Gastroesophageal sphincter (tissue), 4 donors: ENCODE measurements around the gene MSMB. TPM values are rescaled to one million over a fixed set of nuclear protein-coding genes. Genes with fewer than 3 reads are reported as not detected.
"Not testable (repeated sequence)": the region's sequence is repeated elsewhere in the genome, so short reads cannot be mapped to it uniquely, and the experiment has no call there.

ENCODE experiments used
- ATAC-seq: fragments of 150-250 bp; one replicate; pipeline ENCODE4 v1.9.1; 2016; ENCODE audit warnings: mild to moderate bottlenecking, moderate library complexity
- H3K27ac ChIP-seq, 4 donors: fragments of 200-600 bp; sonication (generic) in 3 of 4; 1 replicate in 3 of 4; 2 replicates in 1 of 4; pipeline ENCODE4 v1.5.1; 2016 to 2019
- H3K27me3 ChIP-seq: fragments of 200-600 bp; sonication (generic); one replicate; pipeline ENCODE4 v1.5.1; 2019
- H3K36me3 ChIP-seq, 2 donors: fragments of 200-600 bp; sonication (generic); one replicate each; pipeline ENCODE4 v1.5.1; 2019; ENCODE audit warnings: control low read depth in 1 of 2
- H3K4me1 ChIP-seq, 3 donors: fragments of 200-600 bp; sonication (generic); 1 replicate in 2 of 3; 2 replicates in 1 of 3; pipeline ENCODE4 v1.5.1; 2016 to 2019; ENCODE audit warnings: control low read depth in 2 of 3
- H3K4me3 ChIP-seq, 2 donors: fragments of 200-600 bp; sonication (generic); one replicate each; pipeline ENCODE4 v1.5.1; 2019; ENCODE audit warnings: mild to moderate bottlenecking in 1 of 2, moderate library complexity in 1 of 2
- H3K9me3 ChIP-seq, 3 donors: fragments of 200-600 bp; sonication (generic); one replicate each; pipeline ENCODE4 v1.5.1; 2017 to 2019; ENCODE audit warnings: control low read depth in 2 of 3
- CTCF ChIP-seq, 4 experiments: fragments of 200-600 bp in 2 of 4; fragments of 450-650 bp in 2 of 4; sonication (generic) in 1 of 4; IDR thresholded peaks; one replicate each; pipeline ENCODE4 v1.5.1; 2017 to 2019; ENCODE audit warnings: antibody characterized with exemption in 4 of 4, mild to moderate bottlenecking in 2 of 4, moderate library complexity in 2 of 4
- EP300 ChIP-seq: sonication (generic); formaldehyde crosslinking; IDR thresholded peaks from one replicate; pipeline ENCODE4 v1.6.1; 2017; ENCODE audit warnings: antibody characterized with exemption, mild to moderate bottlenecking
- POLR2A ChIP-seq, 2 donors: fragments of 450-650 bp; IDR thresholded peaks; one replicate each; pipeline ENCODE4 v1.6.1; 2017; ENCODE audit warnings: antibody characterized with exemption in 2 of 2, mild to moderate bottlenecking in 2 of 2, moderate library complexity in 1 of 2
- POLR2AphosphoS5 ChIP-seq: sonication (generic); formaldehyde crosslinking; IDR thresholded peaks from one replicate; pipeline ENCODE4 v1.6.1; 2017; ENCODE audit warnings: antibody characterized with exemption
- WGBS, 2 donors: methylation state at CpG; one replicate each; pipeline ENCODE4 v1.1.5; 2018; ENCODE audit warnings: low coverage in 1 of 2; 5-methylcytosine and 5-hydroxymethylcytosine counted together
- total RNA-seq, 4 donors: library from RNA; depleted of rRNA; stranded (reverse); fragments of >200 nt; gene quantifications; one replicate each; pipeline ENCODE4 v1.1.0, GENCODE V29; 2016

The MSMB gene
- total RNA-seq: 1 to 10 TPM in 1 of 4 donors, not detected in 3; 5.7 TPM

GRCh38 chr10:46046261-46046660 is at the start of gene MSMB:
Gene MSMB, minus strand, starts transcription at chr10:46046269. Its CDS starts 32 bp downstream, at chr10:46046237.
- Histone ChIP-seq H3K27ac (no peak within 1 kb of the TSS), H3K36me3 (no peaks in the 10 kb centered on the region), H3K4me1 (no peaks in the 10 kb centered on the region), H3K4me3 (no peak within 1 kb of the TSS), H3K9me3 (no peaks in the 10 kb centered on the region), H3K27me3 (peaks cover 42% of the 10 kb centered on the region)
- 72 to 73% methylated on average over 4 to 6 of the region's 7 CpGs for WGBS, 2 donors
- ATAC-seq: no peak
- TF ChIP-seq EP300 (no peak), CTCF (IDR thresholded peaks at IDR 0.05) (no peak), POLR2AphosphoS5 (no peak), POLR2A (IDR thresholded peaks at IDR 0.05) (no peak)

GRCh38 chr10:46094931-46095750 is 49.1 kb upstream of the MSMB start:
- H3K4me1 ChIP-seq: no peaks in the 10 kb centered on the region
- H3K9me3 ChIP-seq: no peaks in the 10 kb centered on the region
- H3K36me3 ChIP-seq: no peaks in the 10 kb centered on the region
- H3K27ac ChIP-seq: no peak overlapping the region
- no peak overlapping the region for H3K4me3 ChIP-seq
- WGBS, 2 donors: 13 to 35% methylated on average over 1 to 2 of the region's 15 CpGs
- no peak for ATAC-seq
- TF ChIP-seq POLR2A (IDR thresholded peaks at IDR 0.05) (no peak), EP300 (no peak), CTCF (IDR thresholded peaks at IDR 0.05) (no peak), POLR2AphosphoS5 (no peak)
- no peaks in the 10 kb centered on the region for H3K27me3 ChIP-seq

- H3K9me3 ChIP-seq: no peaks in the 10 kb centered on the region
- TF ChIP-seq CTCF (IDR thresholded peaks at IDR 0.05): no peak
- TF ChIP-seq POLR2A (IDR thresholded peaks at IDR 0.05): no peak
- no peak for TF ChIP-seq POLR2AphosphoS5
- H3K4me1 ChIP-seq: no peaks in the 10 kb centered on the region
- no peak overlapping the region for H3K4me3 ChIP-seq
- whole genome bisulfite sequencing, 2 donors: 90% methylated on average over 2 of the region's 6 CpGs; no CpG with 5 or more reads in 1 of the 2 donors
- no peak for ATAC-seq
- H3K27me3 ChIP-seq: no peaks in the 10 kb centered on the region
- H3K27ac ChIP-seq: no peak overlapping the region
- no peaks in the 10 kb centered on the region for H3K36me3 ChIP-seq
These were observed 48.1 kb upstream of the MSMB start for GRCh38 chr10:46094197-46094500.

GRCh38 chr10:46093316-46094196 is 47.5 kb upstream of the MSMB start:
- ATAC-seq, H3K36me3 ChIP-seq, H3K27ac ChIP-seq, H3K27me3 ChIP-seq, H3K9me3 ChIP-seq, H3K4me1 ChIP-seq, H3K4me3 ChIP-seq: not testable (repeated sequence)
- 78 to 85% methylated on average over 4 of the region's 9 CpGs for WGBS, 2 donors

- no peaks in the 10 kb centered on the region for H3K4me1 ChIP-seq
- WGBS, 2 donors: 55 to 89% methylated on average over 1 to 5 of the region's 5 CpGs
These were observed 46.5 kb upstream of the MSMB start for GRCh38 chr10:46092524-46093081.

More at GRCh38 chr10:46092524-46093081, 46.5 kb upstream of the MSMB start:
- H3K27ac ChIP-seq: no peak overlapping the region
- no peak overlapping the region for H3K4me3 ChIP-seq
- no peaks in the 10 kb centered on the region for H3K27me3 ChIP-seq
- no peaks in the 10 kb centered on the region for H3K36me3 ChIP-seq
- ATAC-seq: no peak
- H3K9me3 ChIP-seq: no peaks in the 10 kb centered on the region
- TF ChIP-seq POLR2A (IDR thresholded peaks at IDR 0.05) (no peak), POLR2AphosphoS5 (no peak), CTCF (IDR thresholded peaks at IDR 0.05) (no peak), EP300 (no peak)
